ENCODE results near the gene EFNA1. TPM values are rescaled to one million over a fixed set of nuclear protein-coding genes. Genes with fewer than 3 reads are reported as not detected.

Gene EFNA1, protein sequence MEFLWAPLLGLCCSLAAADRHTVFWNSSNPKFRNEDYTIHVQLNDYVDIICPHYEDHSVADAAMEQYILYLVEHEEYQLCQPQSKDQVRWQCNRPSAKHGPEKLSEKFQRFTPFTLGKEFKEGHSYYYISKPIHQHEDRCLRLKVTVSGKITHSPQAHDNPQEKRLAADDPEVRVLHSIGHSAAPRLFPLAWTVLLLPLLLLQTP
- 0.28 and 0.90 TPM in 2 replicates for total RNA-seq (2012; rRNA removed)
- polyA plus RNA-seq (2012; rRNA removed): 1.4 and 1.6 TPM in 2 replicates
- polyA plus RNA-seq (2012; cell fraction: cytosol; rRNA removed): 0.63 and 1.4 TPM in 2 replicates
- 2.6 and 4.4 TPM in 2 replicates for polyA plus RNA-seq (2012; cell fraction: nucleus; rRNA removed; ENCODE audit: low replicate concordance)
- percentile 29 among the genes with signal in this experiment for Bru-seq, nascent RNA
- BruChase-seq, experiment 1, labeled RNA remaining after a 6-hour chase: percentile 28 among the genes with signal in this experiment
- percentile 26 among the genes with signal in this experiment for BruChase-seq, experiment 2, labeled RNA remaining after a 2-hour chase
- long read RNA-seq, partial matches to known transcripts: 0 of 2 reads
- long read RNA-seq, other reads (novel, unspliced or antisense): 0 of 2 reads

DNA sequence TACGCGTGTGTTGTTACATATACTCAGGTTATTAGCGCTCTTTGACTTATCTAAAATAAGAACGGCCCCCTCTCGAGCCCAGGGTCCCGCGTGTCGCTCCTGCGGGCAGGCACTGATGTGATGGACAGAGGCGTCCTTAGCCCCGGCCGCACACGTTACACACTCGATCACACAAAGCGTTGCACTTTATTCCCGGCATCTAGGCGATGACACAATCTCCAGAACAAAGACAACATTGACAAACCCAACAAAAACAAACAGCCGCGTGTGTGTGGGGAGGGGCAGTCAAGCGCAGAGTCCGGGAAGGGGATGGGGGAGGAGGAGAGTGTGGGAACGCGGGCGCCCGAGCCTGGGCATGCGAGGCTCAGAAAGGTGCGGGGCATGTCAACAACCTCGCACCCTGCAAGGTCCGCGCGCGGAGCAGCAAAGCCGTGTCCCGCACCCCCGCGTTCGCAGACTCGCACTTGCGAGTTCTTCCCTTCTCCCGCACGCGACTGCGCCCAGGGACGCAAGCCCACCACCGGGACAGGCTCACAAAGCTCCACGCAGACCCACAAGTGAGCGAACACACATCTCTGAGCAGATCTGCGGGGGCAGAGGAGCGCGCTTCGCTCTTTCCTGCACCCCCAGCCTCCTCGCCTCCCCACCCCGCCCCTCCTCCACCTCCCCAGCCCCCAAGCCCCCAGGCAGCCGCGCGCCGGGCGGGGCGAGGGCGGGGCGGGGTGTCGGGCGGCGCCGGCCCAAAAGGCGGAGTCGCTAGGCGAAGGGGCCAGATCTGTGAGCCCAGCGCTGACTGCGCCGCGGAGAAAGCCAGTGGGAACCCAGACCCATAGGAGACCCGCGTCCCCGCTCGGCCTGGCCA is at the start of gene EFNA1:
TSS of gene EFNA1 (plus strand) at position 772 of the 862 bp plus-strand sequence. CDS start 102 bp downstream, outside the sequence.
- ATAC-seq (ENCODE audit: low read depth): peak; percentile 85
- Histone ChIP-seq H2BK20ac (ENCODE audit: low read depth, low read length) (no peak within 1 kb of the TSS), H3K56ac (ENCODE audit: extremely low read depth, insufficient read depth, low read length) (no peak within 1 kb of the TSS), H3K79me1 (ENCODE audit: low read depth in 1 of 2, low read length in 2 of 2) (no peaks in the 10 kb centered on the region), H4K91ac (ENCODE audit: insufficient read depth, low read depth, low read length) (no peak within 1 kb of the TSS), H3K9ac (ENCODE audit: low read depth, low read length) (peak within 1 kb of the TSS; percentile 70), H2BK15ac (ENCODE audit: low read depth, low read length) (no peak within 1 kb of the TSS), H3K4me1 (ENCODE audit: control insufficient read depth, insufficient read depth, low read length) (peaks cover 22% of the 10 kb centered on the region), H2AFZ (replicated peaks; ENCODE audit: low read length, poor library complexity) (peak within 1 kb of the TSS; percentile 88), H4K5ac (ENCODE audit: low read depth, low read length) (no peak within 1 kb of the TSS; the same call in 1 of the 2 replicates), H4K8ac (ENCODE audit: low read depth in 2 of 2, low read length in 2 of 2) (no peak within 1 kb of the TSS), H3K4ac (ENCODE audit: low read depth, low read length) (no peak within 1 kb of the TSS; the same call in 1 of the 2 replicates), H4K20me1 (ENCODE audit: insufficient read depth, low read length) (peaks cover 2% of the 10 kb centered on the region), H3K27me3 (ENCODE audit: control insufficient read depth, insufficient read depth, low read length) (peaks cover 42% of the 10 kb centered on the region), H2AK9ac (replicated peaks; ENCODE audit: low read depth, low read length, poor library complexity) (peak within 1 kb of the TSS; percentile 79), H3K9me1 (ENCODE audit: insufficient read depth, low read length) (peaks cover 8% of the 10 kb centered on the region; the same call in 1 of the 2 replicates), H2BK120ac (ENCODE audit: low read depth, low read length) (no peak within 1 kb of the TSS), H3K4me3 (ENCODE audit: insufficient read depth, low read depth, low read length) (peak within 1 kb of the TSS; percentile 47), H2AK5ac (ENCODE audit: low read depth, low read length) (no peak within 1 kb of the TSS), H3K36me3 (ENCODE audit: control insufficient read depth, insufficient read depth, low read length) (peaks cover 2% of the 10 kb centered on the region; the same call in 1 of the 2 replicates), H3K9me3 (ENCODE audit: control insufficient read depth, insufficient read depth, low read length) (no peaks in the 10 kb centered on the region), H3K14ac (replicated peaks; ENCODE audit: low read depth, low read length) (no peak within 1 kb of the TSS), H2BK5ac (ENCODE audit: low read depth, low read length, poor library complexity, severe bottlenecking) (no peak within 1 kb of the TSS), H3K18ac (ENCODE audit: low read depth, low read length) (no peak within 1 kb of the TSS; the same call in 1 of the 2 replicates), H3K27ac (ENCODE audit: insufficient read depth, low read length) (no peak within 1 kb of the TSS; the same call in 1 of the 2 replicates), H3K23ac (ENCODE audit: low read depth, low read length) (peak within 1 kb of the TSS; percentile 75), H3K4me2 (ENCODE audit: low read depth, low read length) (peak within 1 kb of the TSS; percentile 94)
- DNase-seq: peak; percentile 57
- CTCF ChIA-PET: interaction anchor here (0.6 kb wide), 1 partner anchor 762 kb away, joined by 3 read pairs; no protein-coding TSS in a partner anchor
- in situ Hi-C loops (cut with MboI; ENCODE audit: low sequenced_read_pairs): no loop called here
- 1% methylated on average over 31 of the region's 76 CpGs; no CpG with 5 or more reads in 1 of the 2 experiments for whole genome bisulfite sequencing, 2 experiments (ENCODE audit: extremely low coverage in 2 of 2, insufficient read length in 1 of 2)
- no TSS peak for BruUV-seq (replicated peaks)
- intact Hi-C loops (cut with micrococcal nuclease): loop anchor here (5.0 kb wide), 1 partner anchor 35 kb away; no protein-coding TSS in a partner anchor
- POLR2A ChIA-PET (ENCODE audit: unreplicated experiment): no interaction called here
- dilution Hi-C loops (cut with HindIII; ENCODE audit: low sequenced_read_pairs, unreplicated experiment): no loop called here
- TF ChIP-seq CEBPB (IDR thresholded peaks at IDR 0.05; ENCODE audit: low read depth, low read length) (peak; percentile 74), MAFK (IDR thresholded peaks at IDR 0.05; ENCODE audit: low read depth, low read length) (no peak), MAZ (IDR thresholded peaks at IDR 0.05; ENCODE audit: borderline replicate concordance, low read depth, low read length) (peak; percentile 24; the same call in 1 of the 2 replicates), FOS (IDR thresholded peaks at IDR 0.05; ENCODE audit: low read depth, low read length) (no peak), CHD1 (IDR thresholded peaks at IDR 0.05; ENCODE audit: low read depth, low read length) (no peak), ELK1 (IDR thresholded peaks at IDR 0.05; ENCODE audit: borderline replicate concordance, low read depth, low read length) (no peak), RFX5 (IDR thresholded peaks at IDR 0.05; ENCODE audit: low read depth, low read length) (no peak), NFE2L2 (IDR thresholded peaks at IDR 0.05; ENCODE audit: low read depth, low read length) (no peak), MXI1 (IDR thresholded peaks at IDR 0.05; ENCODE audit: borderline replicate concordance, low read depth, low read length) (no peak), SMC3 (IDR thresholded peaks at IDR 0.05; ENCODE audit: low read depth, low read length) (no peak), RCOR1 (IDR thresholded peaks at IDR 0.05; ENCODE audit: insufficient replicate concordance, low read length) (no peak), RAD21 (IDR thresholded peaks at IDR 0.05; ENCODE audit: low read length) (no peak)
- TF ChIP-seq, protein P1, sequence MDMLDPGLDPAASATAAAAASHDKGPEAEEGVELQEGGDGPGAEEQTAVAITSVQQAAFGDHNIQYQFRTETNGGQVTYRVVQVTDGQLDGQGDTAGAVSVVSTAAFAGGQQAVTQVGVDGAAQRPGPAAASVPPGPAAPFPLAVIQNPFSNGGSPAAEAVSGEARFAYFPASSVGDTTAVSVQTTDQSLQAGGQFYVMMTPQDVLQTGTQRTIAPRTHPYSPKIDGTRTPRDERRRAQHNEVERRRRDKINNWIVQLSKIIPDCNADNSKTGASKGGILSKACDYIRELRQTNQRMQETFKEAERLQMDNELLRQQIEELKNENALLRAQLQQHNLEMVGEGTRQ (IDR thresholded peaks at IDR 0.05; ENCODE audit: low read depth, low read length): no peak
